Measurements from ENCODE around the gene SLC25A28.

The SLC25A28 gene

DNA sequence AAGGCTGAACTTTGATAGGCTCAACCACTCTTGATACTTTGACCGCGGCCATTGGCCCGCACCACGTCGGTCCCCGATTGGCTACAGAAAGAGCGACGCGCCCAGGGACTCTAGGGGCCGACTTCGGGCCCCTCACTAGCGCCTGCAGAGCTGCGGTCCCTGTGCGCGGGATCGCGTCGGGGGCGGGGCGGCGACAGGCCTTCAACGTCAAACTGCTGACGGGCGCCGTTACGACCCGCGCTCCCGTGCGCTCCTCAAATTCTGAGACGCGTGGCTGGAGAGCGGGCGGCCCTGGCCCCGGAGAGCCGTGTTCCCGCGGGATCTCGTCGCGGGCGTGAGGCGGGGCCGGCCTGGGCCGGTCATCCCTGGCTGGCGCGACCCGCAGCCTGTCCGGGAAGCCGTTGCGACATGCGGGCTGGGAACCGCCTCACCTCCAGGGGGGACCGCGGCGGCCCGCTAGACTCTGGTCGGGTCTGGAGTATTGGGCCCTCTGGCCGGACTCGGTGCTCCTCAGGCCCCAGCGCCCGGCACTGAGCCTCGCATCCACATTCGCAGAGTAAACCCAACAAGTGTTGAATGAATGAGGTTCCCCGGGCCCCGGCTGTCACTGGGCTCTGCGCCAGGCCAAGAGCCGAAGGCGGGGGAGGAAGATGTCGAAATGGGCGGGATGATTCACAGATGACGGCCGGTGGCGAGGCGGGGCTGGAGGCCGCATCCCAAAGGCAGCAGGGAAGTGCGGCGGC is 643 bp upstream of the SLC25A28 start (continued):
- TF ChIP-seq ZNF416 (tag by site-specific recombination; IDR thresholded peaks at IDR 0.05) (no peak), ZNF626 (tag by site-specific recombination; IDR thresholded peaks at IDR 0.05) (no peak), GLI4 (tag by site-specific recombination; IDR thresholded peaks at IDR 0.05) (peak; percentile 70; the same call in 1 of the 2 replicates), REPIN1 (tag by site-specific recombination; IDR thresholded peaks at IDR 0.05; ENCODE audit: low read depth) (0 out of 2 replicates have a peak, but pooled peaks have one; percentile 14), BCL11B (tag by site-specific recombination; IDR thresholded peaks at IDR 0.05; ENCODE audit: low read depth) (no peak), WT1 (tag by site-specific recombination; IDR thresholded peaks at IDR 0.05) (peak; percentile 72), ZNF561 (tag by site-specific recombination; IDR thresholded peaks at IDR 0.05; ENCODE audit: borderline replicate concordance) (peak; percentile 75), ZNF792 (tag by site-specific recombination; IDR thresholded peaks at IDR 0.05) (no peak), TRIM28 (IDR thresholded peaks at IDR 0.05; ENCODE audit: borderline replicate concordance, low read length) (no peak), ZNF785 (tag by site-specific recombination; IDR thresholded peaks at IDR 0.05) (peak; percentile 51; the same call in 1 of the 2 replicates), ZNF211 (tag by site-specific recombination; IDR thresholded peaks at IDR 0.05; ENCODE audit: low read depth) (no peak)
- TF ChIP-seq, protein P1, sequence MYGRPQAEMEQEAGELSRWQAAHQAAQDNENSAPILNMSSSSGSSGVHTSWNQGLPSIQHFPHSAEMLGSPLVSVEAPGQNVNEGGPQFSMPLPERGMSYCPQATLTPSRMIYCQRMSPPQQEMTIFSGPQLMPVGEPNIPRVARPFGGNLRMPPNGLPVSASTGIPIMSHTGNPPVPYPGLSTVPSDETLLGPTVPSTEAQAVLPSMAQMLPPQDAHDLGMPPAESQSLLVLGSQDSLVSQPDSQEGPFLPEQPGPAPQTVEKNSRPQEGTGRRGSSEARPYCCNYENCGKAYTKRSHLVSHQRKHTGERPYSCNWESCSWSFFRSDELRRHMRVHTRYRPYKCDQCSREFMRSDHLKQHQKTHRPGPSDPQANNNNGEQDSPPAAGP (tag by site-specific recombination; IDR thresholded peaks at IDR 0.05) = peak; percentile 79
- TF ChIP-seq, protein P2, sequence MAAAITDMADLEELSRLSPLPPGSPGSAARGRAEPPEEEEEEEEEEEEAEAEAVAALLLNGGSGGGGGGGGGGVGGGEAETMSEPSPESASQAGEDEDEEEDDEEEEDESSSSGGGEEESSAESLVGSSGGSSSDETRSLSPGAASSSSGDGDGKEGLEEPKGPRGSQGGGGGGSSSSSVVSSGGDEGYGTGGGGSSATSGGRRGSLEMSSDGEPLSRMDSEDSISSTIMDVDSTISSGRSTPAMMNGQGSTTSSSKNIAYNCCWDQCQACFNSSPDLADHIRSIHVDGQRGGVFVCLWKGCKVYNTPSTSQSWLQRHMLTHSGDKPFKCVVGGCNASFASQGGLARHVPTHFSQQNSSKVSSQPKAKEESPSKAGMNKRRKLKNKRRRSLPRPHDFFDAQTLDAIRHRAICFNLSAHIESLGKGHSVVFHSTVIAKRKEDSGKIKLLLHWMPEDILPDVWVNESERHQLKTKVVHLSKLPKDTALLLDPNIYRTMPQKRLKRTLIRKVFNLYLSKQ (tag by site-specific recombination; IDR thresholded peaks at IDR 0.05; ENCODE audit: borderline replicate concordance) = no peak
- TF ChIP-seq, protein P3, sequence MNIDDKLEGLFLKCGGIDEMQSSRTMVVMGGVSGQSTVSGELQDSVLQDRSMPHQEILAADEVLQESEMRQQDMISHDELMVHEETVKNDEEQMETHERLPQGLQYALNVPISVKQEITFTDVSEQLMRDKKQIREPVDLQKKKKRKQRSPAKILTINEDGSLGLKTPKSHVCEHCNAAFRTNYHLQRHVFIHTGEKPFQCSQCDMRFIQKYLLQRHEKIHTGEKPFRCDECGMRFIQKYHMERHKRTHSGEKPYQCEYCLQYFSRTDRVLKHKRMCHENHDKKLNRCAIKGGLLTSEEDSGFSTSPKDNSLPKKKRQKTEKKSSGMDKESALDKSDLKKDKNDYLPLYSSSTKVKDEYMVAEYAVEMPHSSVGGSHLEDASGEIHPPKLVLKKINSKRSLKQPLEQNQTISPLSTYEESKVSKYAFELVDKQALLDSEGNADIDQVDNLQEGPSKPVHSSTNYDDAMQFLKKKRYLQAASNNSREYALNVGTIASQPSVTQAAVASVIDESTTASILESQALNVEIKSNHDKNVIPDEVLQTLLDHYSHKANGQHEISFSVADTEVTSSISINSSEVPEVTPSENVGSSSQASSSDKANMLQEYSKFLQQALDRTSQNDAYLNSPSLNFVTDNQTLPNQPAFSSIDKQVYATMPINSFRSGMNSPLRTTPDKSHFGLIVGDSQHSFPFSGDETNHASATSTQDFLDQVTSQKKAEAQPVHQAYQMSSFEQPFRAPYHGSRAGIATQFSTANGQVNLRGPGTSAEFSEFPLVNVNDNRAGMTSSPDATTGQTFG (tag by site-specific recombination; IDR thresholded peaks at IDR 0.05; ENCODE audit: borderline replicate concordance) = no peak

DNA sequence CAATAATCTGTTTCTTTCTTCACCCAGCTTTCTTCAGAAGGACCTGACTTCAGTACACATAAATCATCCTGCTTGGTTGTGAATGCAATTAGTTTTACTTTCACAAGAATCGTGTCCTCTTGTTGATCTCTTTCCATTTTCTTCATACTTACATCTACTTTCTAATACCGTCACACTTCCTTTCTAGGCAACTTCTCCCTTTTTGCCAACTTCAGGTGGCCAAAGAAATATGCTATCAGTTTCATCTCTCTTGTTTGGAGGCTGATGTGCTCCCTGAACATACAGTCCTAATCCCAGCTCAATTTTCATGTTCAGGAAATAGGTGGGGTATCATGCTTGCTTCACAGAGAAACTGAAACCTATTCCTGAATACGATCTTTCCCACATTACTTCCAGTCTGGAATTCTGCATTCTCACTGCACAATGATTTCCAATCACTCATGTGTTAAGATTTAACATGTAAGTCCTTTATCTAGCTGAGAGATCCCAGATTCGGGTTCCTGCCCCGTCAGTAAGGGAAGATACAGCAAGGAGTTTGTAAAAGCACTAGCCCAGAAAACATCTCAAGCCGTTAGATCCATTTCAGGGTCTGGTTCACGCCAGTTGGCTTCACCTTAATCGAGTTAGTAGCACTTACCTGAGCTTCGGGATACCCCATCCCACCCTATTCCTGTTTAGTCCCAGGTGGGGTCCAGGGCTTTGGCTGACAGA is 994 bp downstream of the SLC25A28 start:
- Histone ChIP-seq H3K9me3 (ENCODE audit: control insufficient read depth, insufficient read depth, low read depth, low read length) (no peaks in the 10 kb centered on the region), H3K4me1 (ENCODE audit: control insufficient read depth, insufficient read depth, low read length) (0 out of 2 replicates have a peak, but pooled peaks cover 7% of the 10 kb centered on the region), H3K27ac (ENCODE audit: extremely low read depth, low read depth, low read length) (peak overlapping the region; percentile 64; the same call in 1 of the 2 replicates), H3K36me3 (ENCODE audit: control insufficient read depth in 2 of 2, insufficient read depth in 1 of 2, low read length in 2 of 2) (peaks cover 0 to 11% of the 10 kb centered on the region in 2 experiments; a peak in 1 of 3 replicates), H3K4me3 (ENCODE audit: low read depth, low read length) (peak overlapping the region; percentile 86)
- ChIA-PET CTCF (interaction anchor here (0.6 to 7.0 kb wide), 10 partner anchors 8 to 426 kb away, joined by 3 to 71 read pairs (median 3); no protein-coding TSS in a partner anchor), POLR2A (interaction anchor here (0.5 to 3.8 kb wide), 3 partner anchors 40 to 189 kb away, joined by 3 to 28 read pairs (median 3); partner anchors contain the start of genes ENTPD7 and GOT1)
- TF ChIP-seq PRDM1 (tag by site-specific recombination; IDR thresholded peaks at IDR 0.05) = peak; percentile 98
- TF ChIP-seq ZBTB17 (tag by site-specific recombination; IDR thresholded peaks at IDR 0.05) = peak; percentile 77
- no peak for TF ChIP-seq HOXA7 (CRISPR knock-in tag; IDR thresholded peaks at IDR 0.05; ENCODE audit: borderline replicate concordance)
- TF ChIP-seq ZBTB20 (tag by site-specific recombination; IDR thresholded peaks at IDR 0.05) = peak; percentile 41; the same call in 1 of the 2 replicates
- TF ChIP-seq GLIS1 (tag by site-specific recombination; IDR thresholded peaks at IDR 0.05) = no peak
- TF ChIP-seq IKZF3 (tag by site-specific recombination; IDR thresholded peaks at IDR 0.05) = peak; percentile 6; the same call in 1 of the 2 replicates
